Measurements from ENCODE around the gene AMPD2. TPM values are rescaled to one million over a fixed set of nuclear protein-coding genes. Genes with fewer than 3 reads are reported as not detected.

The AMPD2 gene
- total RNA-seq, 1 donor from 2014 or later: 110 TPM

DNA sequence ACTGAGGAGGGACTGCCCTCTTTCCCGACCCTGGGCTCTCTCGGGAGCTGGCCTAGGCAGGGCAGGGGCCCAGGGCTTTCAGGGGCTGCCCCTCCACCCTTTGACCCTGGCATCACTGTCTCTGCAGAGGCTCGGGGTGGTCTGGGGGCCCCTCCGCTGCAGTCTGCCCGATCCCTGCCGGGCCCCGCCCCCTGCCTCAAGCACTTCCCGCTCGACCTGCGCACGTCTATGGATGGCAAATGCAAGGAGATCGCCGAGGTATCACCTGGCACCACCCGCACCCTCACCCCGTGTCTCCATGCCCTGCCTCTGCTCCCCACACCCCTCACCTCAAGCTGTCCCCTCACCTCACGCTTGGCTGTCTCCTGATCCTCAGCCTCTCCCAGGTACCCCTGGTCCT, 5.5 kb downstream of the AMPD2 start:
- TF ChIP-seq, protein P1, sequence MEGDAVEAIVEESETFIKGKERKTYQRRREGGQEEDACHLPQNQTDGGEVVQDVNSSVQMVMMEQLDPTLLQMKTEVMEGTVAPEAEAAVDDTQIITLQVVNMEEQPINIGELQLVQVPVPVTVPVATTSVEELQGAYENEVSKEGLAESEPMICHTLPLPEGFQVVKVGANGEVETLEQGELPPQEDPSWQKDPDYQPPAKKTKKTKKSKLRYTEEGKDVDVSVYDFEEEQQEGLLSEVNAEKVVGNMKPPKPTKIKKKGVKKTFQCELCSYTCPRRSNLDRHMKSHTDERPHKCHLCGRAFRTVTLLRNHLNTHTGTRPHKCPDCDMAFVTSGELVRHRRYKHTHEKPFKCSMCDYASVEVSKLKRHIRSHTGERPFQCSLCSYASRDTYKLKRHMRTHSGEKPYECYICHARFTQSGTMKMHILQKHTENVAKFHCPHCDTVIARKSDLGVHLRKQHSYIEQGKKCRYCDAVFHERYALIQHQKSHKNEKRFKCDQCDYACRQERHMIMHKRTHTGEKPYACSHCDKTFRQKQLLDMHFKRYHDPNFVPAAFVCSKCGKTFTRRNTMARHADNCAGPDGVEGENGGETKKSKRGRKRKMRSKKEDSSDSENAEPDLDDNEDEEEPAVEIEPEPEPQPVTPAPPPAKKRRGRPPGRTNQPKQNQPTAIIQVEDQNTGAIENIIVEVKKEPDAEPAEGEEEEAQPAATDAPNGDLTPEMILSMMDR (conservative IDR thresholded peaks at IDR 0.05; ENCODE audit: low read depth, low read length): no peak
- DNase-seq (ENCODE audit: low read depth): no peak
- no peak overlapping the region for H3K4me3 ChIP-seq (ENCODE audit: low read depth, low read length)

DNA sequence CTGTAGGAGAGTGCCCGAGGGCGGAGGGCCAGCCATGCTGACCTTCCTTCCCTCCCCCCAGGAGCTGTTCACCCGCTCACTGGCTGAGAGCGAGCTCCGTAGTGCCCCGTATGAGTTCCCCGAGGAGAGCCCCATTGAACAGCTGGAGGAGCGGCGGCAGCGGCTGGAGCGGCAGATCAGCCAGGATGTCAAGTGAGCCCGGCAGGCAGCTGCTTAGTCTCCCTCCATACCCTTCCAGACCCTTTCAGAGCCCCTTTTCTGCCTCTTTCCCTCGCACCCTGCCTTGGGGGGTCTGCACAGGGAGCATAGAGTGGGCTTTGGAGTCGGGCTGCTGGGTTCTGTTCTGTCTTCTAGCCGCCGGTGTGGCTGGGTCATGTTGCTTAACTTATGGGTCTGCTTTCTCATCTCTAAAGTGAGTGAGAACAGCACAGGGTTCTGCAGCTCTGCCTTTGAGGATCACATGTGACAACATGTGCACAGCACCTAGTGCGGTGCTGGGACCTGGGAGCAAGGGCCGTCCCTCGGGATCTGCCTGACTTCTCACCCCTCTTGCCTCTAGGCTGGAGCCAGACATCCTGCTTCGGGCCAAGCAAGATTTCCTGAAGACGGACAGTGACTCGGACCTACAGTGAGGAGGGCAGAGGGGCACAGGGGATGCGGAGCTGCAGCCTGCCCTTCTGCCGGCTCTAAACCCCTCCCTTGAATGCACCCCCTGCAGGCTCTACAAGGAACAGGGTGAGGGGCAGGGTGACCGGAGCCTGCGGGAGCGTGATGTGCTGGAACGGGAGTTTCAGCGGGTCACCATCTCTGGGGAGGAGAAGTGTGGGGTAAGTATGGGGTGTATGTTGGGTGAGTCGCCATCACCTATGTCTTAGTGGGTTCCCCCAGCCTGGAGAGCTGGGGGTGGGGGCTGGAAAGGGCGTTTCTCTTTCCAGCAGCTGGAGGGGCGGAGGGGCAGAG, 6.2 kb downstream of the AMPD2 start:
- no peak for DNase-seq (ENCODE audit: low read depth)
- TF ChIP-seq, protein P1 (conservative IDR thresholded peaks at IDR 0.05; ENCODE audit: low read depth, low read length): peak; percentile 3
- no peak overlapping the region for H3K4me3 ChIP-seq (ENCODE audit: low read depth, low read length)

DNA sequence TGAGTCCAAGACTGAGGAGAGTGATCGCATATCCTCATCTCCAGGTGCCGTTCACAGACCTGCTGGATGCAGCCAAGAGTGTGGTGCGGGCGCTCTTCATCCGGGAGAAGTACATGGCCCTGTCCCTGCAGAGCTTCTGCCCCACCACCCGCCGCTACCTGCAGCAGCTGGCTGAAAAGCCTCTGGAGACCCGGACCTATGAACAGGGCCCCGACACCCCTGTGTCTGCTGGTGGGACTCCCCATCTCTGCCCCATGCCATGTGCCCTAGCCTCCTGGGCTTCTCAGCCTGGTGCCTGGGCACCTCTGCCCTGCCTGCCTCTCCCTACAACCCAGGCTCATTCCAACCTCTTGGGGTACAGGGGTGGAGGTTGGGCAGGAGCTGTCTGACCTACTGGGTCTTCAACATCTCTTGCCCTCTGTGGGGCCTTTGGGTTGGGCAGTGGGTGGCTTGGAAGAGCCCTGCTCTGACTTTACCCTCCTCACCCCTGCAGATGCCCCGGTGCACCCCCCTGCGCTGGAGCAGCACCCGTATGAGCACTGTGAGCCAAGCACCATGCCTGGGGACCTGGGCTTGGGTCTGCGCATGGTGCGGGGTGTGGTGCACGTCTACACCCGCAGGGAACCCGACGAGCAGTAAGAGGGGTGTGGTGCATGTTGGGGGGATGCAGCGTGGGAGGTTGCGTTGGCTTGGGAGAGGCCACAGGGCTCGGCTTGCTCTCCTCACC, 7.2 kb downstream of the AMPD2 start:
- DNase-seq (ENCODE audit: low read depth): no peak
- TF ChIP-seq, protein P1 (conservative IDR thresholded peaks at IDR 0.05; ENCODE audit: low read depth, low read length): no peak

GRCh38 chr1:109627692-109628399, 8.2 kb downstream of the AMPD2 start:
- peak; percentile 70 for DNase-seq (ENCODE audit: low read depth)
- TF ChIP-seq, protein P1 (conservative IDR thresholded peaks at IDR 0.05; ENCODE audit: low read depth, low read length): no peak
- H3K4me3 ChIP-seq (ENCODE audit: low read depth, low read length): no peak overlapping the region

More for the DNA sequence above, 7.2 kb downstream of the AMPD2 start:
- H3K4me3 ChIP-seq (ENCODE audit: low read depth, low read length): no peak overlapping the region

GRCh38 chr1:109628540-109629321, 9.1 kb downstream of the AMPD2 start:
- DNase-seq (ENCODE audit: low read depth): peak; percentile 80
- H3K4me3 ChIP-seq (ENCODE audit: low read depth, low read length): no peak overlapping the region
- TF ChIP-seq, protein P1 (conservative IDR thresholded peaks at IDR 0.05; ENCODE audit: low read depth, low read length): no peak

Measured in epithelial cell of proximal tubule (primary cell).